K562 (cell line): ENCODE data around the gene SERTAD4. TPM values are rescaled to one million over a fixed set of nuclear protein-coding genes. Genes with fewer than 3 reads are reported as not detected.

Source experiments
- ATAC-seq: fragments of 200-7000 bp; cut with Tn5 transposase; 3 replicates; pipeline ENCODE4 v1.9.1; 2020; ENCODE audit warnings: moderate library complexity
- BruUV-seq: library from RNA; stranded (reverse); fragments of 400-500 nt; replicated peaks from 2 replicates; lab custom pipeline; 2021; lab: Mats Ljungman, UMichigan
- CTCF ChIA-PET: fragments of 300-600 bp; formaldehyde crosslinking; extraction: SDS; loops from one replicate; lab custom pipeline; 2021; ENCODE audit warnings: low intra/inter-chr PET ratio; lab: Yijun Ruan, JAX
- POLR2A ChIA-PET: fragments of 300-600, 350-650 bp; sonication (Branson Sonifier 250); formaldehyde crosslinking; extraction: SDS; loops from one replicate; lab custom pipeline; 2021; ENCODE audit warnings: antibody characterized with exemption, inconsistent platforms; lab: Yijun Ruan, JAX
- DNase-seq, 4 experiments: peaks; one replicate each; pipeline versions ENCODE4 v3.0.0 to v3.0.0-alpha.2; 2011 to 2018; ENCODE audit warnings: low spot score in 3 of 4, mixed read lengths in 3 of 4; ENCODE audit errors: extremely low read depth in 1 of 4
- FAIRE-seq: peaks from 2 replicates; lab custom pipeline; 2011; peaks lifted over from hg19 to GRCh38; lab: Jason Lieb, UNC
- H2AFZ ChIP-seq: 2 replicates; pipeline ENCODE4 v1.6.0; 2011; ENCODE audit warnings: low read depth, low read length, control low read depth, inconsistent platforms
- H3K27ac ChIP-seq: fragments of 200-600 bp; 3 replicates; pipeline ENCODE4 v1.8.0; 2011; ENCODE audit warnings: low read depth, mild to moderate bottlenecking, control low read depth, inconsistent platforms, low read length, moderate library complexity, mixed read lengths; ENCODE audit errors: extremely low read depth
- H3K27me3 ChIP-seq, 2 experiments: fragments of 300-600 bp in 1 of 2; 2 replicates in 1 of 2; 3 replicates in 1 of 2; pipeline versions ENCODE4 v1.6.0 to v1.8.0; 2011; ENCODE audit warnings: inconsistent platforms in 2 of 2, low read length in 2 of 2, mild to moderate bottlenecking in 1 of 2, mixed read lengths in 1 of 2, moderate library complexity in 1 of 2; ENCODE audit not compliant: control insufficient read depth in 2 of 2, insufficient read depth in 2 of 2
- H3K36me3 ChIP-seq: fragments of 300-600 bp; 3 replicates; pipeline ENCODE4 v1.8.0; 2011; ENCODE audit warnings: mild to moderate bottlenecking, low read length, inconsistent platforms; ENCODE audit not compliant: control insufficient read depth, insufficient read depth
- H3K4me1 ChIP-seq, 2 experiments: fragments of 200-600 bp in 1 of 2; replicated peaks in 1 of 2; 2 replicates in 1 of 2; 3 replicates in 1 of 2; pipeline versions ENCODE4 v1.5.1 to v1.8.0; 2011; ENCODE audit warnings: inconsistent platforms in 2 of 2, low read length in 2 of 2, mild to moderate bottlenecking in 1 of 2, mixed read lengths in 1 of 2, moderate library complexity in 1 of 2; ENCODE audit not compliant: control insufficient read depth in 2 of 2, insufficient read depth in 2 of 2
- H3K4me2 ChIP-seq: 2 replicates; pipeline ENCODE4 v1.6.1; 2011; ENCODE audit warnings: low read length, control low read depth, inconsistent platforms, mixed read lengths; ENCODE audit not compliant: insufficient read depth
- H3K4me3 ChIP-seq: fragments of 200-600 bp; sonication (generic), shearing (Covaris generic); 2 replicates; pipeline ENCODE4 v1.5.1; 2016; ENCODE audit warnings: control low read depth, inconsistent platforms
- H3K79me2 ChIP-seq: fragments of 200-600 bp; 3 replicates; pipeline ENCODE4 v1.8.0; 2011; ENCODE audit warnings: low read length, inconsistent platforms; ENCODE audit not compliant: control insufficient read depth, insufficient read depth
- H3K9ac ChIP-seq, 2 experiments: 2 replicates each; pipeline versions ENCODE4 v1.6.0 to v1.6.1; 2011; ENCODE audit warnings: low read depth in 2 of 2, low read length in 2 of 2, control low read depth in 1 of 2, inconsistent platforms in 1 of 2, mild to moderate bottlenecking in 1 of 2, mixed read lengths in 1 of 2; ENCODE audit not compliant: insufficient read depth in 1 of 2
- H3K9me1 ChIP-seq: one replicate; pipeline ENCODE4 v1.6.0; 2011; ENCODE audit warnings: inconsistent platforms, mild to moderate bottlenecking, low read length, moderate library complexity; ENCODE audit not compliant: control insufficient read depth, insufficient read depth
- H3K9me3 ChIP-seq: replicated peaks from 2 replicates; pipeline ENCODE4 v1.5.1; 2011; ENCODE audit warnings: low read depth, low read length, inconsistent platforms; ENCODE audit not compliant: control insufficient read depth, insufficient read depth
- H4K20me1 ChIP-seq: replicated peaks from 2 replicates; pipeline ENCODE4 v1.6.1; 2011; ENCODE audit warnings: low read length, inconsistent platforms, mixed read lengths; ENCODE audit not compliant: control insufficient read depth, insufficient read depth
- ATF7 ChIP-seq: fragments of 450-650 bp; IDR thresholded peaks from 2 replicates; pipeline ENCODE4 v1.7.1; 2014; ENCODE audit warnings: mild to moderate bottlenecking, moderate library complexity
- BDP1 ChIP-seq: IDR thresholded peaks from 3 replicates; pipeline ENCODE4 v1.6.1; 2011; ENCODE audit not compliant: insufficient read length, insufficient read depth
- C11orf30 ChIP-seq: fragments of 450-650 bp; IDR thresholded peaks from 2 replicates; pipeline ENCODE4 v1.6.1; 2016; ENCODE audit warnings: low read depth, mild to moderate bottlenecking
- MCM5 ChIP-seq: fragments of 450-650 bp; IDR thresholded peaks from 2 replicates; pipeline ENCODE4 v1.6.1; 2016; ENCODE audit warnings: low read depth
- NKRF ChIP-seq: fragments of 450-650 bp; IDR thresholded peaks from 2 replicates; pipeline ENCODE4 v1.6.1; 2016; ENCODE audit warnings: borderline replicate concordance
- RBM15 ChIP-seq: fragments of 200-400 bp; formaldehyde crosslinking; IDR thresholded peaks from 2 replicates; pipeline ENCODE4 v1.6.1; 2018; ENCODE audit warnings: mild to moderate bottlenecking, low read length, moderate library complexity; ENCODE audit not compliant: insufficient read depth
- SIN3A ChIP-seq, 2 experiments: fragments of 150-350 bp in 1 of 2; IDR thresholded peaks; 2 replicates each; pipeline ENCODE4 v1.6.1; 2011 to 2016; ENCODE audit warnings: borderline replicate concordance in 2 of 2, low read depth in 2 of 2, low read length in 2 of 2, mild to moderate bottlenecking in 2 of 2, moderate library complexity in 2 of 2; ENCODE audit not compliant: control insufficient read depth in 1 of 2
- SREBF2 ChIP-seq: sonication (generic); formaldehyde crosslinking; IDR thresholded peaks from 2 replicates; pipeline ENCODE4 v1.4.0; 2020; ENCODE audit warnings: mild to moderate bottlenecking, missing genetic modification reagents
- ZNF24 ChIP-seq: fragments of 450-650 bp; IDR thresholded peaks from 2 replicates; pipeline ENCODE4 v1.6.1; 2016
- ZNF41 ChIP-seq: fragments of 250-450 bp; sonication (Bioruptor Pico); conservative IDR thresholded peaks from 2 replicates; pipeline ENCODE4 v1.4.0; 2020; ENCODE audit warnings: mild to moderate bottlenecking
- ZNF696 ChIP-seq: fragments of 250-450 bp; sonication (Bioruptor Pico); conservative IDR thresholded peaks from 2 replicates; pipeline ENCODE4 v1.4.0; 2020; ENCODE audit warnings: mild to moderate bottlenecking, moderate library complexity
- WGBS: fragments of 100-300 bp; shearing (Covaris generic); methylation state at CpG from one replicate; pipeline ENCODE4 v1.1.6; 2016; ENCODE audit warnings: low coverage, mixed read lengths; ENCODE audit not compliant: insufficient coverage; ENCODE audit errors: missing lambda C conversion rate; 5-methylcytosine and 5-hydroxymethylcytosine counted together
- in situ Hi-C: fragments of 300-500 bp; cut with MboI; formaldehyde crosslinking; loops from 4 replicates; pipeline ENCODE4 v1.15.0; 2018; ENCODE audit warnings: inconsistent platforms, mixed read lengths
- intact Hi-C: fragments of 100-400 bp; cut with micrococcal nuclease; formaldehyde crosslinking; loops from 2 replicates; pipeline ENCODE4 v1.14.2; 2022
- polyA plus RNA-seq, 8 experiments: library from polyadenylated mRNA; depleted of rRNA in 4 of 8; stranded (reverse) in 5 of 8; unstranded in 3 of 8; fragments of >200 nt; fragmentation: Nextera tagmentation in 2 of 8; fragmentation: Illumina TruSeq in 1 of 8; extraction: Ambion mirVana in 2 of 8; extraction: Trizol in 1 of 8; gene quantifications; 2 replicates each; pipeline versions ENCODE4 v1.2.1 to v1.2.3, GENCODE V29; 2011 to 2014; ENCODE audit warnings: inconsistent platforms in 1 of 8, missing spikeins in 1 of 8
- total RNA-seq, 7 experiments: library from RNA; depleted of rRNA in 6 of 7; stranded (reverse); fragments of >200 nt in 6 of 7; fragmentation: Illumina TruSeq in 2 of 7; extraction: Trizol in 2 of 7; gene quantifications; 2 replicates each; pipeline versions ENCODE4 v1.2.1 to v1.2.3, GENCODE V29; 2011 to 2021; ENCODE audit warnings: low replicate concordance in 1 of 7
- TF ChIP-seq, protein P1 (sequence below): fragments of 250-450 bp; sonication (Bioruptor Pico); IDR thresholded peaks from 2 replicates; pipeline ENCODE4 v1.8.0; 2022; ENCODE audit warnings: inconsistent platforms
- TF ChIP-seq, protein P2 (sequence below): fragments of 250-450 bp; sonication (Bioruptor Pico); IDR thresholded peaks from 2 replicates; pipeline ENCODE4 v1.5.0; 2020; ENCODE audit warnings: mild to moderate bottlenecking, borderline replicate concordance

Gene SERTAD4
- total and polyA plus RNA-seq, 9 of the 15 experiments (the other 6 are each of a cell fraction or from before 2014, with no cell fraction given) = not detected

- ATAC-seq (no peak), FAIRE-seq (no peak), DNase-seq (no peak)
- Histone ChIP-seq H3K79me2 (no peaks in the 10 kb centered on the region), H3K27ac (no peak overlapping the region), H4K20me1 (no peaks in the 10 kb centered on the region), H3K4me1 (peaks cover 0 to 6% of the 10 kb centered on the region in 2 experiments; a peak in 1 of 5 replicates), H3K9me1 (no peaks in the 10 kb centered on the region), H3K27me3 (peaks cover 5 to 18% of the 10 kb centered on the region in 2 experiments; a peak in 2 of 5 replicates), H3K4me3 (no peak overlapping the region), H3K9me3 (no peaks in the 10 kb centered on the region), H2AFZ (no peak overlapping the region), H3K36me3 (no peaks in the 10 kb centered on the region), H3K4me2 (no peak overlapping the region), H3K9ac (no peak overlapping the region)
- ChIA-PET POLR2A (no interaction called here), CTCF (no interaction called here)
- 0% methylated on average over 8 of the region's 8 CpGs for WGBS
- in situ Hi-C loops = no loop called here
- intact Hi-C loops = no loop called here
- BruUV-seq = no TSS peak
- TF ChIP-seq, protein P1, sequence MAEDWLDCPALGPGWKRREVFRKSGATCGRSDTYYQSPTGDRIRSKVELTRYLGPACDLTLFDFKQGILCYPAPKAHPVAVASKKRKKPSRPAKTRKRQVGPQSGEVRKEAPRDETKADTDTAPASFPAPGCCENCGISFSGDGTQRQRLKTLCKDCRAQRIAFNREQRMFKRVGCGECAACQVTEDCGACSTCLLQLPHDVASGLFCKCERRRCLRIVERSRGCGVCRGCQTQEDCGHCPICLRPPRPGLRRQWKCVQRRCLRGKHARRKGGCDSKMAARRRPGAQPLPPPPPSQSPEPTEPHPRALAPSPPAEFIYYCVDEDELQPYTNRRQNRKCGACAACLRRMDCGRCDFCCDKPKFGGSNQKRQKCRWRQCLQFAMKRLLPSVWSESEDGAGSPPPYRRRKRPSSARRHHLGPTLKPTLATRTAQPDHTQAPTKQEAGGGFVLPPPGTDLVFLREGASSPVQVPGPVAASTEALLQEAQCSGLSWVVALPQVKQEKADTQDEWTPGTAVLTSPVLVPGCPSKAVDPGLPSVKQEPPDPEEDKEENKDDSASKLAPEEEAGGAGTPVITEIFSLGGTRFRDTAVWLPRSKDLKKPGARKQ (CRISPR knock-in tag) = no peak
- no peak for TF ChIP-seq ZNF696 (CRISPR knock-in tag)
- no peak for TF ChIP-seq C11orf30
- no peak for TF ChIP-seq SIN3A (IDR thresholded peaks at IDR 0.05; ENCODE audit: borderline replicate concordance in 2 of 2, control insufficient read depth in 1 of 2, low read depth in 2 of 2, low read length in 2 of 2)
- TF ChIP-seq ZNF41 (CRISPR knock-in tag) = no peak
- no peak for TF ChIP-seq RBM15
- no peak for TF ChIP-seq ATF7
- no peak for TF ChIP-seq SREBF2
- TF ChIP-seq NKRF = no peak
- TF ChIP-seq ZNF24 = no peak
- TF ChIP-seq MCM5 = no peak
- TF ChIP-seq BDP1 = no peak
- TF ChIP-seq, protein P2, sequence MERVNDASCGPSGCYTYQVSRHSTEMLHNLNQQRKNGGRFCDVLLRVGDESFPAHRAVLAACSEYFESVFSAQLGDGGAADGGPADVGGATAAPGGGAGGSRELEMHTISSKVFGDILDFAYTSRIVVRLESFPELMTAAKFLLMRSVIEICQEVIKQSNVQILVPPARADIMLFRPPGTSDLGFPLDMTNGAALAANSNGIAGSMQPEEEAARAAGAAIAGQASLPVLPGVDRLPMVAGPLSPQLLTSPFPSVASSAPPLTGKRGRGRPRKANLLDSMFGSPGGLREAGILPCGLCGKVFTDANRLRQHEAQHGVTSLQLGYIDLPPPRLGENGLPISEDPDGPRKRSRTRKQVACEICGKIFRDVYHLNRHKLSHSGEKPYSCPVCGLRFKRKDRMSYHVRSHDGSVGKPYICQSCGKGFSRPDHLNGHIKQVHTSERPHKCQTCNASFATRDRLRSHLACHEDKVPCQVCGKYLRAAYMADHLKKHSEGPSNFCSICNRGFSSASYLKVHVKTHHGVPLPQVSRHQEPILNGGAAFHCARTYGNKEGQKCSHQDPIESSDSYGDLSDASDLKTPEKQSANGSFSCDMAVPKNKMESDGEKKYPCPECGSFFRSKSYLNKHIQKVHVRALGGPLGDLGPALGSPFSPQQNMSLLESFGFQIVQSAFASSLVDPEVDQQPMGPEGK (CRISPR knock-in tag) = no peak
Measured at GRCh38 chr1:210291081-210291764, 58.6 kb downstream of the SERTAD4 start.
